DND-41 (cell line): ENCODE data around the gene SLC7A1.

ENCODE experiments used
- ATAC-seq: fragments of 200-7000 bp; cut with Tn5 transposase; 3 replicates; pipeline ENCODE4 v1.9.1; 2021; ENCODE audit warnings: low read depth; ENCODE audit not compliant: insufficient read depth
- DNase-seq: peaks from one replicate; pipeline ENCODE4 v3.0.0-alpha.2; 2020
- H2AFZ ChIP-seq: 2 replicates; pipeline ENCODE4 v1.6.0; 2012; ENCODE audit warnings: low read depth, low read length
- H3K27ac ChIP-seq: 2 replicates; pipeline ENCODE4 v1.5.1; 2012; ENCODE audit warnings: low read length, inconsistent platforms
- H3K27me3 ChIP-seq: fragments of 200-600 bp; sonication (generic); 2 replicates; pipeline ENCODE4 v1.6.0; 2012; ENCODE audit warnings: low read length, mild to moderate bottlenecking, inconsistent platforms; ENCODE audit not compliant: insufficient read depth, poor library complexity
- H3K36me3 ChIP-seq: 2 replicates; pipeline ENCODE4 v1.5.1; 2012; ENCODE audit warnings: low read length, inconsistent platforms; ENCODE audit not compliant: insufficient read depth
- H3K4me1 ChIP-seq: 2 replicates; pipeline ENCODE4 v1.5.1; 2012; ENCODE audit warnings: mild to moderate bottlenecking, low read length; ENCODE audit not compliant: insufficient read depth
- H3K4me2 ChIP-seq: 2 replicates; pipeline ENCODE4 v1.6.0; 2012; ENCODE audit warnings: mild to moderate bottlenecking, moderate library complexity, low read length, inconsistent platforms; ENCODE audit not compliant: insufficient read depth
- H3K4me3 ChIP-seq, 2 experiments: fragments of 200-600 bp in 1 of 2; shearing (Covaris generic) in 1 of 2; 2 replicates each; pipeline ENCODE4 v1.5.1; 2012 to 2016; ENCODE audit warnings: inconsistent platforms in 2 of 2, low read length in 2 of 2, mild to moderate bottlenecking in 2 of 2, low read depth in 1 of 2, moderate library complexity in 1 of 2
- H3K79me2 ChIP-seq: 2 replicates; pipeline ENCODE4 v1.6.0; 2012; ENCODE audit warnings: low read length, inconsistent platforms; ENCODE audit not compliant: insufficient read depth
- H3K9ac ChIP-seq: 2 replicates; pipeline ENCODE4 v1.6.0; 2012; ENCODE audit warnings: low read depth, mild to moderate bottlenecking, inconsistent platforms, low read length, moderate library complexity
- H3K9me3 ChIP-seq: 2 replicates; pipeline ENCODE4 v1.5.1; 2012; ENCODE audit warnings: low read length, moderate library complexity, mild to moderate bottlenecking, inconsistent platforms; ENCODE audit not compliant: insufficient read depth, severe bottlenecking
- H4K20me1 ChIP-seq: 2 replicates; pipeline ENCODE4 v1.6.0; 2012; ENCODE audit warnings: low read length; ENCODE audit not compliant: insufficient read depth
- EZH2 ChIP-seq: IDR thresholded peaks from 3 replicates; pipeline ENCODE4 v1.6.1; 2012; ENCODE audit warnings: borderline replicate concordance, low read depth, mild to moderate bottlenecking, moderate library complexity, low read length, inconsistent platforms; ENCODE audit not compliant: severe bottlenecking
- TF ChIP-seq, protein P1 (sequence below): IDR thresholded peaks from 2 replicates; pipeline ENCODE4 v1.5.1; 2012; ENCODE audit warnings: borderline replicate concordance, low read length, moderate library complexity, mild to moderate bottlenecking; ENCODE audit not compliant: poor library complexity, severe bottlenecking; ENCODE audit errors: extremely low read depth

Gene SLC7A1

GRCh38 chr13:29571876-29572570, 23.5 kb downstream of the SLC7A1 start:
- no peak for DNase-seq
- H3K27ac ChIP-seq: no peak overlapping the region
- H4K20me1 ChIP-seq: peaks cover 96% of the 10 kb centered on the region
- ATAC-seq: no peak
- no peak overlapping the region for H2AFZ ChIP-seq
- H3K9me3 ChIP-seq: no peaks in the 10 kb centered on the region
- no peak overlapping the region for H3K4me2 ChIP-seq
- no peaks in the 10 kb centered on the region for H3K4me1 ChIP-seq
- TF ChIP-seq, protein P1, sequence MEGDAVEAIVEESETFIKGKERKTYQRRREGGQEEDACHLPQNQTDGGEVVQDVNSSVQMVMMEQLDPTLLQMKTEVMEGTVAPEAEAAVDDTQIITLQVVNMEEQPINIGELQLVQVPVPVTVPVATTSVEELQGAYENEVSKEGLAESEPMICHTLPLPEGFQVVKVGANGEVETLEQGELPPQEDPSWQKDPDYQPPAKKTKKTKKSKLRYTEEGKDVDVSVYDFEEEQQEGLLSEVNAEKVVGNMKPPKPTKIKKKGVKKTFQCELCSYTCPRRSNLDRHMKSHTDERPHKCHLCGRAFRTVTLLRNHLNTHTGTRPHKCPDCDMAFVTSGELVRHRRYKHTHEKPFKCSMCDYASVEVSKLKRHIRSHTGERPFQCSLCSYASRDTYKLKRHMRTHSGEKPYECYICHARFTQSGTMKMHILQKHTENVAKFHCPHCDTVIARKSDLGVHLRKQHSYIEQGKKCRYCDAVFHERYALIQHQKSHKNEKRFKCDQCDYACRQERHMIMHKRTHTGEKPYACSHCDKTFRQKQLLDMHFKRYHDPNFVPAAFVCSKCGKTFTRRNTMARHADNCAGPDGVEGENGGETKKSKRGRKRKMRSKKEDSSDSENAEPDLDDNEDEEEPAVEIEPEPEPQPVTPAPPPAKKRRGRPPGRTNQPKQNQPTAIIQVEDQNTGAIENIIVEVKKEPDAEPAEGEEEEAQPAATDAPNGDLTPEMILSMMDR: no peak
- no peak for TF ChIP-seq EZH2
- peaks cover 100% of the 10 kb centered on the region for H3K79me2 ChIP-seq
- H3K9ac ChIP-seq: no peak overlapping the region
- H3K27me3 ChIP-seq: no peaks in the 10 kb centered on the region
- H3K4me3 ChIP-seq: no peak overlapping the region
- peaks cover 28% of the 10 kb centered on the region for H3K36me3 ChIP-seq

GRCh38 chr13:29570051-29570654, 25.3 kb downstream of the SLC7A1 start:
- no peak overlapping the region for H2AFZ ChIP-seq
- no peaks in the 10 kb centered on the region for H3K4me1 ChIP-seq
- no peak overlapping the region for H3K4me3 ChIP-seq
- H3K27ac ChIP-seq: no peak overlapping the region
- TF ChIP-seq, protein P1: no peak
- peaks cover 100% of the 10 kb centered on the region for H3K79me2 ChIP-seq
- no peak overlapping the region for H3K4me2 ChIP-seq
- H3K9me3 ChIP-seq: no peaks in the 10 kb centered on the region
- no peak for ATAC-seq
- peaks cover 97% of the 10 kb centered on the region for H4K20me1 ChIP-seq
- no peak for DNase-seq
- H3K36me3 ChIP-seq: peaks cover 25% of the 10 kb centered on the region
- no peaks in the 10 kb centered on the region for H3K27me3 ChIP-seq
- no peak overlapping the region for H3K9ac ChIP-seq

DNA sequence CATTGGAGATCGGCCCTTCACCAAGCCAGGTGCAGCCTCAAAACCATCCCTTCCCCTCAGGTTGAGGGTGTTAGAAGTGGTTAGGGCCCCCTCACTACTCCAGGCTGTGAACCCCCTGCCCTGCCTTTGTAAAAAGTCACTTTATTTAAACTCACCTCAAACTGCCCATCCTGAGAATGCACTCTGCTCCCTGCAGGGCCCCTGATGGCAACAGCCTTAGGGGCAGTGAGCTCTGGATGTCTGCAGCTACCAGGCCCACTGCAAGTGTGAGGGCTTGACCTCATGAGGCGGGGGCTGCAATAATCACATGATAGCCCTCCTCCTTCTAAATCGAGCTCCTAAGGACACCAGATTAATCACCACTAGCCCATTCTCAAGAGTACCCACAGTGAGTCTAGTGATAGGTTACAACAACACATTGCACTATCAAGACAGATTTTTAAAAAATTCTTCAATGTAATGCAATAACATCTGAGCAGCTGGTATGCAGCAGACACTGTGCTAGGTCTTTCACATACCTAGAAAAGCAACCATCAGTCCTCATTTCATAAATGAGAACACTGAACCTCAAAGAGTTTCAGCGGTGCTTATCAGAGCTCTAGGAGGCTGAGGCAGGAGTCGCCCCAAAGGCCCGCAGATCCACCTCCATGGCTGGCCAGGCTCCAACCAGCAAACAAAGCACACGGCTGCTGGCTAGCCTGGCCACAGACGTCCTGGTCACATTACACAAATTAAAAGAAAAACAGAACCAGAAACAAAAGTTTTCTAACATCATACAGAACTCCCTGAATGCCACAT, 26.0 kb downstream of the SLC7A1 start:
- no peak overlapping the region for H3K4me3 ChIP-seq
- H3K27me3 ChIP-seq: no peaks in the 10 kb centered on the region
- TF ChIP-seq, protein P1: no peak
- TF ChIP-seq EZH2: no peak

More for the DNA sequence above, 26.0 kb downstream of the SLC7A1 start:
- H3K4me2 ChIP-seq: no peak overlapping the region
- no peaks in the 10 kb centered on the region for H3K4me1 ChIP-seq
- DNase-seq: no peak
- no peaks in the 10 kb centered on the region for H3K9me3 ChIP-seq
- peaks cover 25% of the 10 kb centered on the region for H3K36me3 ChIP-seq
- no peak overlapping the region for H3K9ac ChIP-seq
- no peak overlapping the region for H2AFZ ChIP-seq
- peaks cover 98% of the 10 kb centered on the region for H4K20me1 ChIP-seq
- no peak overlapping the region for H3K27ac ChIP-seq
- peaks cover 100% of the 10 kb centered on the region for H3K79me2 ChIP-seq
- ATAC-seq: no peak
